H1 (cell line): ENCODE measurements around the gene EXTL1. TPM values are rescaled to one million over a fixed set of nuclear protein-coding genes. Genes with fewer than 3 reads are reported as not detected.

Source experiments
- ATF2 ChIP-seq: IDR thresholded peaks from 2 replicates; pipeline ENCODE4 v1.6.1; 2012; ENCODE audit warnings: low read length, inconsistent platforms
- polyA plus RNA-seq, 7 experiments: library from polyadenylated mRNA; depleted of rRNA in 3 of 7; stranded (reverse) in 5 of 7; unstranded in 2 of 7; fragments of >200 nt in 5 of 7; fragments of 200-250 nt in 2 of 7; gene quantifications; 1 replicate in 5 of 7; 2 replicates in 1 of 7; 4 replicates in 1 of 7; pipeline versions ENCODE4 v1.2.1 to v1.2.3, GENCODE V29; 2011 to 2013; ENCODE audit warnings: missing spikeins in 2 of 7, mixed read lengths in 2 of 7
- total RNA-seq: library from RNA; stranded (reverse); fragmentation: NEBNext Ultra II Directional; extraction: Animal tissue kit (Norgen Biotek cat#: 25700); gene quantifications from 2 replicates; pipeline ENCODE4 v1.2.1, GENCODE V29; 2021
- TF ChIP-seq, protein P1 (sequence below): fragments of 300-600 bp; sonication (generic); IDR thresholded peaks from 2 replicates; pipeline ENCODE4 v1.7.1; 2012; ENCODE audit warnings: low read length, moderate library complexity, mild to moderate bottlenecking, inconsistent platforms; ENCODE audit not compliant: insufficient replicate concordance
- TF ChIP-seq, protein P2 (sequence below): IDR thresholded peaks from 2 replicates; pipeline ENCODE4 v1.6.1; 2012; ENCODE audit warnings: inconsistent platforms

The EXTL1 gene
- total and polyA plus RNA-seq, 2 of the 8 experiments (the other 6 are each of a cell fraction or from before 2014, with no cell fraction given), result 0.89 to 1.2 TPM

DNA sequence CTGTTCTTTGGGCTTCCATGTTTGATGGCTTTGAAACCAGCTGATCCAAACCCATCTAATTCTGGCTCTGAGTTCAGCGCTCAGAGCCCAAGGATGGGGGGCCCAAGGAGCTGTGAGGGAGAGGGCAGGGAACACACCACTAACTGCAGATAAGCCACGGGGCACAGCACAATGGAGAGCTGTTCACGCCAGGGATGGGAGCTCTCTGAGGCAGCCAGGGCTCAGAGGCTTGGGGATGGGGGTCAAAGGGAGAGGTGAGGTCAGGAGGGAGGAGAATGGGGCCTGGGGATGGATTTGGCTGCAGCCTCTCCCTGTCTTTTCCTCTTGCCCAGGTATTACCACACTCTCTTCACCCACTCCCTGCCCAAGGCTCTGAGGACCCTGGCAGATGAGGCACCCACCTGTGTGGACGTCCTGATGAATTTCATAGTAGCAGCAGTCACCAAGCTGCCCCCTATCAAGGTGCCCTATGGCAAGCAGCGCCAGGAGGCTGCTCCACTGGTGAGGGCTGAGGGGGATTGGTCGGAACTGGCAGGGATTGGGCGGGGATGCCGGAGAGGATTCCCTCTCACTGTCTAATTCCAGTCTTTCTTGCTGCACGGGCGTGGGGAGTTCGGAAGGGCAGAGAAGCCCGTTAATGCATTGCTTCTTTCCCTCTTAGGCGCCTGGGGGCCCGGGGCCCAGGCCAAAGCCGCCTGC, 13.1 kb downstream of the EXTL1 start (continued):
- TF ChIP-seq, protein P1, sequence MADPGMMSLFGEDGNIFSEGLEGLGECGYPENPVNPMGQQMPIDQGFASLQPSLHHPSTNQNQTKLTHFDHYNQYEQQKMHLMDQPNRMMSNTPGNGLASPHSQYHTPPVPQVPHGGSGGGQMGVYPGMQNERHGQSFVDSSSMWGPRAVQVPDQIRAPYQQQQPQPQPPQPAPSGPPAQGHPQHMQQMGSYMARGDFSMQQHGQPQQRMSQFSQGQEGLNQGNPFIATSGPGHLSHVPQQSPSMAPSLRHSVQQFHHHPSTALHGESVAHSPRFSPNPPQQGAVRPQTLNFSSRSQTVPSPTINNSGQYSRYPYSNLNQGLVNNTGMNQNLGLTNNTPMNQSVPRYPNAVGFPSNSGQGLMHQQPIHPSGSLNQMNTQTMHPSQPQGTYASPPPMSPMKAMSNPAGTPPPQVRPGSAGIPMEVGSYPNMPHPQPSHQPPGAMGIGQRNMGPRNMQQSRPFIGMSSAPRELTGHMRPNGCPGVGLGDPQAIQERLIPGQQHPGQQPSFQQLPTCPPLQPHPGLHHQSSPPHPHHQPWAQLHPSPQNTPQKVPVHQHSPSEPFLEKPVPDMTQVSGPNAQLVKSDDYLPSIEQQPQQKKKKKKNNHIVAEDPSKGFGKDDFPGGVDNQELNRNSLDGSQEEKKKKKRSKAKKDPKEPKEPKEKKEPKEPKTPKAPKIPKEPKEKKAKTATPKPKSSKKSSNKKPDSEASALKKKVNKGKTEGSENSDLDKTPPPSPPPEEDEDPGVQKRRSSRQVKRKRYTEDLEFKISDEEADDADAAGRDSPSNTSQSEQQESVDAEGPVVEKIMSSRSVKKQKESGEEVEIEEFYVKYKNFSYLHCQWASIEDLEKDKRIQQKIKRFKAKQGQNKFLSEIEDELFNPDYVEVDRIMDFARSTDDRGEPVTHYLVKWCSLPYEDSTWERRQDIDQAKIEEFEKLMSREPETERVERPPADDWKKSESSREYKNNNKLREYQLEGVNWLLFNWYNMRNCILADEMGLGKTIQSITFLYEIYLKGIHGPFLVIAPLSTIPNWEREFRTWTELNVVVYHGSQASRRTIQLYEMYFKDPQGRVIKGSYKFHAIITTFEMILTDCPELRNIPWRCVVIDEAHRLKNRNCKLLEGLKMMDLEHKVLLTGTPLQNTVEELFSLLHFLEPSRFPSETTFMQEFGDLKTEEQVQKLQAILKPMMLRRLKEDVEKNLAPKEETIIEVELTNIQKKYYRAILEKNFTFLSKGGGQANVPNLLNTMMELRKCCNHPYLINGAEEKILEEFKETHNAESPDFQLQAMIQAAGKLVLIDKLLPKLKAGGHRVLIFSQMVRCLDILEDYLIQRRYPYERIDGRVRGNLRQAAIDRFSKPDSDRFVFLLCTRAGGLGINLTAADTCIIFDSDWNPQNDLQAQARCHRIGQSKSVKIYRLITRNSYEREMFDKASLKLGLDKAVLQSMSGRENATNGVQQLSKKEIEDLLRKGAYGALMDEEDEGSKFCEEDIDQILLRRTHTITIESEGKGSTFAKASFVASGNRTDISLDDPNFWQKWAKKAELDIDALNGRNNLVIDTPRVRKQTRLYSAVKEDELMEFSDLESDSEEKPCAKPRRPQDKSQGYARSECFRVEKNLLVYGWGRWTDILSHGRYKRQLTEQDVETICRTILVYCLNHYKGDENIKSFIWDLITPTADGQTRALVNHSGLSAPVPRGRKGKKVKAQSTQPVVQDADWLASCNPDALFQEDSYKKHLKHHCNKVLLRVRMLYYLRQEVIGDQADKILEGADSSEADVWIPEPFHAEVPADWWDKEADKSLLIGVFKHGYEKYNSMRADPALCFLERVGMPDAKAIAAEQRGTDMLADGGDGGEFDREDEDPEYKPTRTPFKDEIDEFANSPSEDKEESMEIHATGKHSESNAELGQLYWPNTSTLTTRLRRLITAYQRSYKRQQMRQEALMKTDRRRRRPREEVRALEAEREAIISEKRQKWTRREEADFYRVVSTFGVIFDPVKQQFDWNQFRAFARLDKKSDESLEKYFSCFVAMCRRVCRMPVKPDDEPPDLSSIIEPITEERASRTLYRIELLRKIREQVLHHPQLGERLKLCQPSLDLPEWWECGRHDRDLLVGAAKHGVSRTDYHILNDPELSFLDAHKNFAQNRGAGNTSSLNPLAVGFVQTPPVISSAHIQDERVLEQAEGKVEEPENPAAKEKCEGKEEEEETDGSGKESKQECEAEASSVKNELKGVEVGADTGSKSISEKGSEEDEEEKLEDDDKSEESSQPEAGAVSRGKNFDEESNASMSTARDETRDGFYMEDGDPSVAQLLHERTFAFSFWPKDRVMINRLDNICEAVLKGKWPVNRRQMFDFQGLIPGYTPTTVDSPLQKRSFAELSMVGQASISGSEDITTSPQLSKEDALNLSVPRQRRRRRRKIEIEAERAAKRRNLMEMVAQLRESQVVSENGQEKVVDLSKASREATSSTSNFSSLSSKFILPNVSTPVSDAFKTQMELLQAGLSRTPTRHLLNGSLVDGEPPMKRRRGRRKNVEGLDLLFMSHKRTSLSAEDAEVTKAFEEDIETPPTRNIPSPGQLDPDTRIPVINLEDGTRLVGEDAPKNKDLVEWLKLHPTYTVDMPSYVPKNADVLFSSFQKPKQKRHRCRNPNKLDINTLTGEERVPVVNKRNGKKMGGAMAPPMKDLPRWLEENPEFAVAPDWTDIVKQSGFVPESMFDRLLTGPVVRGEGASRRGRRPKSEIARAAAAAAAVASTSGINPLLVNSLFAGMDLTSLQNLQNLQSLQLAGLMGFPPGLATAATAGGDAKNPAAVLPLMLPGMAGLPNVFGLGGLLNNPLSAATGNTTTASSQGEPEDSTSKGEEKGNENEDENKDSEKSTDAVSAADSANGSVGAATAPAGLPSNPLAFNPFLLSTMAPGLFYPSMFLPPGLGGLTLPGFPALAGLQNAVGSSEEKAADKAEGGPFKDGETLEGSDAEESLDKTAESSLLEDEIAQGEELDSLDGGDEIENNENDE, result no peak
- TF ChIP-seq, protein P2, sequence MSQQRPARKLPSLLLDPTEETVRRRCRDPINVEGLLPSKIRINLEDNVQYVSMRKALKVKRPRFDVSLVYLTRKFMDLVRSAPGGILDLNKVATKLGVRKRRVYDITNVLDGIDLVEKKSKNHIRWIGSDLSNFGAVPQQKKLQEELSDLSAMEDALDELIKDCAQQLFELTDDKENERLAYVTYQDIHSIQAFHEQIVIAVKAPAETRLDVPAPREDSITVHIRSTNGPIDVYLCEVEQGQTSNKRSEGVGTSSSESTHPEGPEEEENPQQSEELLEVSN, result no peak
- TF ChIP-seq ATF2, result no peak
